ENCODE results near the gene BMS1. TPM values are rescaled to one million over a fixed set of nuclear protein-coding genes. Genes with fewer than 3 reads are reported as not detected.

The BMS1 gene
- total RNA-seq, 1 experiment from 2014 or later, result 35.9 TPM

DNA sequence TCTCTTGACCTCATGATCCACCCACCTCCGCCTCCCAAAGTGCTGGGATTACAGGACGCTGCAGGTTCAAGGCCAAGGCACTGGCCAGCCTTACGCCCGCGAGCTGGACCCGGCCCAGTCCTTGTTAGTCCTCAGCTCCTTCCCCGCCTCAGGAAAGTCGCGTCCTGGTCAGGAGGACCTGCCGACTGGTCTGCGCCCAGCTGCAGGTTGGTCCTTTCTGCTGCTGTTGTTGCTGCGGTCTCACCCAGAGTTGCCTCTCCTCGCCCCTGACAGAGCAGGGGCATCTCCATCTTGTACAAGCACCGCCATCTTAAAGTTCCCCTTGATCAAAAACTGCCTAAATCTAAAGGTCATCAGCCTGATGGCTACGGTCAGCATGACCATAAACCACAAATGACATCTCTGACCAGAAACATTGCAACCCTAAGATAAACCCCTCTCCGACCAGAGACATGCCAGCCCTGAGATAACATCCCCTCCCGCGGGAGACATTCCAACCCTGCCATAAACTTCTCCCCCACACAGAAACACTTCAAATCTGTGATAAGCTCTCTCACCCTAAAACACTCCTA is 13.9 kb upstream of the BMS1 start:
- no TSS peak for BruUV-seq (replicated peaks)
- TF ChIP-seq EZH2 (IDR thresholded peaks at IDR 0.05; ENCODE audit: borderline replicate concordance, low read depth, low read length, poor library complexity, severe bottlenecking), result no peak
- TF ChIP-seq, protein P1, sequence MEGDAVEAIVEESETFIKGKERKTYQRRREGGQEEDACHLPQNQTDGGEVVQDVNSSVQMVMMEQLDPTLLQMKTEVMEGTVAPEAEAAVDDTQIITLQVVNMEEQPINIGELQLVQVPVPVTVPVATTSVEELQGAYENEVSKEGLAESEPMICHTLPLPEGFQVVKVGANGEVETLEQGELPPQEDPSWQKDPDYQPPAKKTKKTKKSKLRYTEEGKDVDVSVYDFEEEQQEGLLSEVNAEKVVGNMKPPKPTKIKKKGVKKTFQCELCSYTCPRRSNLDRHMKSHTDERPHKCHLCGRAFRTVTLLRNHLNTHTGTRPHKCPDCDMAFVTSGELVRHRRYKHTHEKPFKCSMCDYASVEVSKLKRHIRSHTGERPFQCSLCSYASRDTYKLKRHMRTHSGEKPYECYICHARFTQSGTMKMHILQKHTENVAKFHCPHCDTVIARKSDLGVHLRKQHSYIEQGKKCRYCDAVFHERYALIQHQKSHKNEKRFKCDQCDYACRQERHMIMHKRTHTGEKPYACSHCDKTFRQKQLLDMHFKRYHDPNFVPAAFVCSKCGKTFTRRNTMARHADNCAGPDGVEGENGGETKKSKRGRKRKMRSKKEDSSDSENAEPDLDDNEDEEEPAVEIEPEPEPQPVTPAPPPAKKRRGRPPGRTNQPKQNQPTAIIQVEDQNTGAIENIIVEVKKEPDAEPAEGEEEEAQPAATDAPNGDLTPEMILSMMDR (conservative IDR thresholded peaks at IDR 0.05; ENCODE audit: low read depth, low read length), result no peak
- DNase-seq (ENCODE audit: low spot score), result no peak
- no peak overlapping the region for H3K4me3 ChIP-seq (ENCODE audit: low read depth, low read length, poor library complexity, severe bottlenecking)
- POLR2A ChIA-PET (ENCODE audit: low non-redundant PET), result no interaction called here
- intact Hi-C loops (cut with micrococcal nuclease; ENCODE audit: unreplicated experiment), result no loop called here
- CTCF ChIA-PET, result no interaction called here
- no peaks in the 10 kb centered on the region for H3K9me3 ChIP-seq (ENCODE audit: low read depth, low read length, poor library complexity, severe bottlenecking)
- peaks cover 5% of the 10 kb centered on the region for H3K27me3 ChIP-seq (replicated peaks; ENCODE audit: insufficient read depth, low read depth, low read length, poor library complexity)
- no peak overlapping the region for H3K27ac ChIP-seq (ENCODE audit: low read depth, low read length, poor library complexity, severe bottlenecking)
- H3K36me3 ChIP-seq (ENCODE audit: insufficient read depth, low read length, poor library complexity, severe bottlenecking), result no peaks in the 10 kb centered on the region
- no peaks in the 10 kb centered on the region for H3K4me1 ChIP-seq (ENCODE audit: insufficient read depth, low read length, poor library complexity, severe bottlenecking)

DNA sequence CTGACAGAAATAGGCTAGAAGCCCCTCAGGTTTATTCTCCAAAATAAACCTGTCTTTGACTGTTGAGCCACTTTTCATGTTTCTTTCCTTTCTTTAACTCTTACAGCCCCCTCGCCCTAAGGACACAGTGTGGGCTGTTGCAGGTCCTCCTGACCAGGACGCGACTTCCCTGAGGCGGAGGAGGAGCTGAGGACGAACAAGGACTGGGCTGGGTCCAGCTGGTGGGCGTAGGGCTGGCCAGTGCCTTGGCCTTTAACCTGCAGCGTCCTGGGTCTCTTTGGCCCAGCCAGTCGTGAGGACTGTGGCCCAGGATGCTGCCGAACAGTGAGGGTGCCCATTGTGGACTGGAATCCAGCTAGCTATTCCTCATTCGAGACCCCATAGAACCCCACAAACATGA is 13.4 kb upstream of the BMS1 start:
- Histone ChIP-seq H3K9me3 (ENCODE audit: low read depth, low read length, poor library complexity, severe bottlenecking) (no peaks in the 10 kb centered on the region), H3K4me1 (ENCODE audit: insufficient read depth, low read length, poor library complexity, severe bottlenecking) (no peaks in the 10 kb centered on the region), H3K36me3 (ENCODE audit: insufficient read depth, low read length, poor library complexity, severe bottlenecking) (no peaks in the 10 kb centered on the region), H3K4me3 (ENCODE audit: low read depth, low read length, poor library complexity, severe bottlenecking) (no peak overlapping the region), H3K27ac (ENCODE audit: low read depth, low read length, poor library complexity, severe bottlenecking) (no peak overlapping the region), H3K27me3 (replicated peaks; ENCODE audit: insufficient read depth, low read depth, low read length, poor library complexity) (peaks cover 5% of the 10 kb centered on the region)
- no TSS peak for BruUV-seq (replicated peaks)
- no peak for TF ChIP-seq EZH2 (IDR thresholded peaks at IDR 0.05; ENCODE audit: borderline replicate concordance, low read depth, low read length, poor library complexity, severe bottlenecking)
- TF ChIP-seq, protein P1 (conservative IDR thresholded peaks at IDR 0.05; ENCODE audit: low read depth, low read length), result no peak
- ChIA-PET POLR2A (ENCODE audit: low non-redundant PET) (no interaction called here), CTCF (no interaction called here)
- intact Hi-C loops (cut with micrococcal nuclease; ENCODE audit: unreplicated experiment), result no loop called here
- no peak for DNase-seq (ENCODE audit: low spot score)

DNA sequence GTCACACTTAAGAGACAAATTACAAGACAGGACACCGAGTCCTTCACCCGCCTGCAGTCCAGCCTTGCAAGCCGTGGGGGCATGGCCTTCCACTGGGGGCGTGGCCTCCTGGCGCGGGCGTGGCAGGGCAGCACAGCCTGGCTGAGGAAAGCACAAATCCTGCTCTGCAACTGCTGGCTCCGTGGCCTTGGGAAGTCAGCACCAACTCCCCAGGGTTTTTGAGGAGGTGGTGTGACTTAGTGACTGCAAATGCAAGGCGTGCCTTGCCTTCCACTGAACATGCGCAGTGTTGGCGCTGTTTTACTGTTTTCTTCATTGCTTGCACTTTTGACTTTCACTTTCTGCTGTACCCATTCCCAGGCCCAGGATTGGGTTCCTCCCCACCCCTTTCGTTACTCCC is 12.9 kb upstream of the BMS1 start:
- peaks cover 5% of the 10 kb centered on the region for H3K27me3 ChIP-seq (replicated peaks; ENCODE audit: insufficient read depth, low read depth, low read length, poor library complexity)
- no TSS peak for BruUV-seq (replicated peaks)
- no peak for DNase-seq (ENCODE audit: low spot score)

More for the DNA sequence above, 12.9 kb upstream of the BMS1 start:
- Histone ChIP-seq H3K4me3 (ENCODE audit: low read depth, low read length, poor library complexity, severe bottlenecking) (no peak overlapping the region), H3K36me3 (ENCODE audit: insufficient read depth, low read length, poor library complexity, severe bottlenecking) (no peaks in the 10 kb centered on the region), H3K27ac (ENCODE audit: low read depth, low read length, poor library complexity, severe bottlenecking) (no peak overlapping the region), H3K4me1 (ENCODE audit: insufficient read depth, low read length, poor library complexity, severe bottlenecking) (no peaks in the 10 kb centered on the region), H3K9me3 (ENCODE audit: low read depth, low read length, poor library complexity, severe bottlenecking) (no peaks in the 10 kb centered on the region)
- ChIA-PET POLR2A (ENCODE audit: low non-redundant PET) (no interaction called here), CTCF (no interaction called here)
- no peak for TF ChIP-seq EZH2 (IDR thresholded peaks at IDR 0.05; ENCODE audit: borderline replicate concordance, low read depth, low read length, poor library complexity, severe bottlenecking)
- TF ChIP-seq, protein P1 (conservative IDR thresholded peaks at IDR 0.05; ENCODE audit: low read depth, low read length), result no peak
- intact Hi-C loops (cut with micrococcal nuclease; ENCODE audit: unreplicated experiment), result no loop called here
